ENCODE results near the gene MYO7A.

GRCh38 chr11:77104727-77105126 is 23.3 kb upstream of the MYO7A start:
- no peak for TF ChIP-seq CTCF (IDR thresholded peaks at IDR 0.05)
- no peak for TF ChIP-seq EZH2 (IDR thresholded peaks at IDR 0.05; ENCODE audit: borderline replicate concordance, insufficient read depth, low read depth, low read length, poor library complexity, severe bottlenecking)
